ENCODE measurements around the gene KRT16. TPM values are rescaled to one million over a fixed set of nuclear protein-coding genes. Genes with fewer than 3 reads are reported as not detected.

The KRT16 gene
- total RNA-seq, 1 donor, result 4.3 TPM

DNA sequence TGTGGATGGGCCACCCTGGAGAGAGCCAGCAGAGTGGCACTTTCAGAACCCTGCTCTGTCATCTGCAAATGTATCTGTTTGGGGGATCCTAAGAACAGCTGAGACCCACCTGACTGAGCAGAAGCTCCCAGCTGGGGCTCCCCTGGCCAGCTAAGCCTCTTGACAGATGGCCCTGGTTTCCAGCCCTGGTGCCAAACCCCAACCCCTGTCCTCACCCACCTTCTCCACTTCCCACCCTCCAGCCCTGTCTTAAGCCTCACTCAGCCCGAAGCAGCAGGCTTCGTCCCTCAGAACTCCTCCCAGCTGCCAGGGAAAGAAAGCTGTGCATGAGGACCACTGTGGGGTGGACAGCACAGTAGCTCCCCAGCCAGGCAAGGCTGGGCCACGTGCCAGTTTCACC is 37.2 kb downstream of the KRT16 start:
- Histone ChIP-seq H3K79me2 (ENCODE audit: insufficient read depth, low read length) (no peaks in the 10 kb centered on the region), H3K36me3 (ENCODE audit: insufficient read depth, low read length) (no peaks in the 10 kb centered on the region), H4K20me1 (ENCODE audit: insufficient read depth, low read length) (no peaks in the 10 kb centered on the region), H3K4me1 (ENCODE audit: insufficient read depth, low read length) (peaks cover 3% of the 10 kb centered on the region), H3K4me2 (ENCODE audit: insufficient read depth, low read length) (no peak overlapping the region), H3K4me3 (ENCODE audit: insufficient read depth, low read length) (no peak overlapping the region), H3K9me3 (ENCODE audit: low read depth, low read length) (no peaks in the 10 kb centered on the region), H3K27me3 (ENCODE audit: insufficient read depth, low read length) (peaks cover 32% of the 10 kb centered on the region), H2AFZ (ENCODE audit: low read length) (no peak overlapping the region), H3K27ac (ENCODE audit: low read depth, low read length) (no peak overlapping the region)
- no peak for DNase-seq (ENCODE audit: insufficient read length, low spot score, missing footprints)
- TF ChIP-seq, protein P1, sequence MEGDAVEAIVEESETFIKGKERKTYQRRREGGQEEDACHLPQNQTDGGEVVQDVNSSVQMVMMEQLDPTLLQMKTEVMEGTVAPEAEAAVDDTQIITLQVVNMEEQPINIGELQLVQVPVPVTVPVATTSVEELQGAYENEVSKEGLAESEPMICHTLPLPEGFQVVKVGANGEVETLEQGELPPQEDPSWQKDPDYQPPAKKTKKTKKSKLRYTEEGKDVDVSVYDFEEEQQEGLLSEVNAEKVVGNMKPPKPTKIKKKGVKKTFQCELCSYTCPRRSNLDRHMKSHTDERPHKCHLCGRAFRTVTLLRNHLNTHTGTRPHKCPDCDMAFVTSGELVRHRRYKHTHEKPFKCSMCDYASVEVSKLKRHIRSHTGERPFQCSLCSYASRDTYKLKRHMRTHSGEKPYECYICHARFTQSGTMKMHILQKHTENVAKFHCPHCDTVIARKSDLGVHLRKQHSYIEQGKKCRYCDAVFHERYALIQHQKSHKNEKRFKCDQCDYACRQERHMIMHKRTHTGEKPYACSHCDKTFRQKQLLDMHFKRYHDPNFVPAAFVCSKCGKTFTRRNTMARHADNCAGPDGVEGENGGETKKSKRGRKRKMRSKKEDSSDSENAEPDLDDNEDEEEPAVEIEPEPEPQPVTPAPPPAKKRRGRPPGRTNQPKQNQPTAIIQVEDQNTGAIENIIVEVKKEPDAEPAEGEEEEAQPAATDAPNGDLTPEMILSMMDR (IDR thresholded peaks at IDR 0.05; ENCODE audit: extremely low read depth, low read depth, low read length), result no peak

DNA sequence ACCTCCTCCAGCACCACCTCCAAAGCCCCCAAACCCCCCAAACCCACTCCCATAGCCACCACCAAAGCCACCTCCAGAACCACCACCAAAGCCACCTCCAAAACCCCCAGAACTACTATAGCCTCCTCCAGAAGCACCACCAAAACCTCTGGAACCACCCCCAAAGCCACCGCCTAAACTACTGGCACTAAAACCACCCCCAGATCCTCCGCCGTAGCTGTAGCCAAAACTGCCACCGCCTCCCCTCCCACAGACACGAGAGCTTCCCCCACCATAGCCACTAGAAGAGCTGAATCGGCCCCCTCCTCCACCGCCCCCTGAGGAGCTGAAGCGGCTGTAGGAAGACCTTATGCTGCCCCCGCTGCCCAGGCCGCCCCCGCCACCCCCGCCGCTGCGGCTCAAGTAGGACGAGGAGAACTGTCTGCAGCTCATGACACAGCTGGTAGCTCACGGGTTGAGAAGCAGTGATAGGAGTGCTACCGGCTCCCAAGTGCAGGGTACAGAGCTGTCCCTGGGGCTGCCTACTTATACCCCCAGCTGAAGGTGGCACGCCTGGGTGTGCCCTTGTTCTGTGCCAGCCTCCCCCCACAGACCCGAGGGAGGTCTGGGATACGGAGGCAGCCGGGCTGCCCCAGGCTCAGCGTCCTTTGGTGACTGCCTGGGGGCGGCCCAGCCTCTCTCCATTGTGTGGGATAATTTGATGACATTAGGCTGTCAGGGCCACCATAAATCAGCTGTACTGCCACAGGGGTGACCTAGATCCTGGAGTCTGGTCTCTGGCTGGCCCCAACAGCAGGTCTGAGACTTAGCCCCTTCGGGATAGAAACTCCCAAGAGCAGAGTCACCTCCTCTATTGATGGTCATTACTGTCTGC is 40.8 kb downstream of the KRT16 start, which contains the start of gene KRT9:
Gene KRT9, minus strand, starts transcription at position 499 of the 874 bp plus-strand sequence. Its CDS starts 67 bp downstream, at position 432.
- H3K36me3 ChIP-seq (ENCODE audit: insufficient read depth, low read length), result no peaks in the 10 kb centered on the region
- no peak within 1 kb of the TSS for H3K4me3 ChIP-seq (ENCODE audit: insufficient read depth, low read length)
- no peak for DNase-seq (ENCODE audit: insufficient read length, low spot score, missing footprints)
- no peaks in the 10 kb centered on the region for H3K79me2 ChIP-seq (ENCODE audit: insufficient read depth, low read length)
- H2AFZ ChIP-seq (ENCODE audit: low read length), result no peak within 1 kb of the TSS
- H3K4me2 ChIP-seq (ENCODE audit: insufficient read depth, low read length), result no peak within 1 kb of the TSS
- TF ChIP-seq, protein P1 (IDR thresholded peaks at IDR 0.05; ENCODE audit: extremely low read depth, low read depth, low read length), result no peak
- H3K27ac ChIP-seq (ENCODE audit: low read depth, low read length), result no peak within 1 kb of the TSS
- H3K9me3 ChIP-seq (ENCODE audit: low read depth, low read length), result no peaks in the 10 kb centered on the region
- no peaks in the 10 kb centered on the region for H4K20me1 ChIP-seq (ENCODE audit: insufficient read depth, low read length)
- peaks cover 42% of the 10 kb centered on the region for H3K27me3 ChIP-seq (ENCODE audit: insufficient read depth, low read length)
- H3K4me1 ChIP-seq (ENCODE audit: insufficient read depth, low read length), result no peaks in the 10 kb centered on the region

DNA sequence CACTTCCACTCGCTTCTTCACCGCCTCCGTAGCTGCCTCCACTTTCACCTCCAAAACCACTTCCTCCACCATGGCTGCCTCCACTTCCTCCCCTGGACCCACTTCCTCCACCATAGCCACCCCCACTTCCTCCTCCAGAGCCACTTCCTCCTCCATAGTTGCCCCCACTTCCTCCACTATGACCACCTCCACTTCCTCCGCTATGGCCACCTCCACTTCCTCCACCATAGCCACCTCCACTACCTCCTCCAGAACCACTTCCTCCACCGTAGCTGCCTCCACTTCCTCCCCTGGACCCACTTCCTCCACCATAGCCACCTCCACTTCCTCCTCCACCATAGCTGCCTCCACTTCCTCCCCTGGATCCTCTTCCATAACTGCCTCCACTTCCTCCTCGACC is 45.2 kb downstream of the KRT16 start:
- H3K4me1 ChIP-seq (ENCODE audit: insufficient read depth, low read length), result no peaks in the 10 kb centered on the region
- H4K20me1 ChIP-seq (ENCODE audit: insufficient read depth, low read length), result no peaks in the 10 kb centered on the region
- no peak overlapping the region for H3K4me2 ChIP-seq (ENCODE audit: insufficient read depth, low read length)
- H2AFZ ChIP-seq (ENCODE audit: low read length), result no peak overlapping the region
- no peaks in the 10 kb centered on the region for H3K36me3 ChIP-seq (ENCODE audit: insufficient read depth, low read length)
- no peak overlapping the region for H3K27ac ChIP-seq (ENCODE audit: low read depth, low read length)
- H3K9me3 ChIP-seq (ENCODE audit: low read depth, low read length), result no peaks in the 10 kb centered on the region
- H3K4me3 ChIP-seq (ENCODE audit: insufficient read depth, low read length), result no peak overlapping the region
- TF ChIP-seq, protein P1 (IDR thresholded peaks at IDR 0.05; ENCODE audit: extremely low read depth, low read depth, low read length), result no peak
- H3K27me3 ChIP-seq (ENCODE audit: insufficient read depth, low read length), result peaks cover 58% of the 10 kb centered on the region
- no peak for DNase-seq (ENCODE audit: insufficient read length, low spot score, missing footprints)
- no peaks in the 10 kb centered on the region for H3K79me2 ChIP-seq (ENCODE audit: insufficient read depth, low read length)

DNA sequence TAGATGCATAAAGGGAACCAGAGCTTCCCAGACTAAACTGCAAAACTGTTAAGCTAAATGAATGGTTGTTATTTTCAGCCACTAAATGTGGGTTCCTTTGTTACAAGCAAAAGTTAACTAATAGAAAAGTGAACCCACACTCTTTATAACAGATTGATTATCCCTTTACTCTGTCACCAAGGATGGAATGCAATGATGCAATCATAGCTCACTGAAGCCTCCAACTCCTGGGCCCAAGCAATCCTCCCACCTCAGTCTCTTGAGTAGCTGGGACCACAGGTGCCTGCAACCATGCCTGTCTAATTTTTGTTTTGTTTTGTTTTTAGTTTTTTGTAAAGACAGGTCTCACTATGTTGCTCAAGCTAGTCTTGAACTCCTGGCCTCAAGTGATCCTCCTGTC is 47.2 kb downstream of the KRT16 start:
- H3K27ac ChIP-seq (ENCODE audit: low read depth, low read length), result no peak overlapping the region
- no peaks in the 10 kb centered on the region for H3K36me3 ChIP-seq (ENCODE audit: insufficient read depth, low read length)
- H3K27me3 ChIP-seq (ENCODE audit: insufficient read depth, low read length), result peaks cover 52% of the 10 kb centered on the region
- TF ChIP-seq, protein P1 (IDR thresholded peaks at IDR 0.05; ENCODE audit: extremely low read depth, low read depth, low read length), result no peak
- no peaks in the 10 kb centered on the region for H4K20me1 ChIP-seq (ENCODE audit: insufficient read depth, low read length)
- H3K9me3 ChIP-seq (ENCODE audit: low read depth, low read length), result no peaks in the 10 kb centered on the region
- no peak for DNase-seq (ENCODE audit: insufficient read length, low spot score, missing footprints)
- no peak overlapping the region for H3K4me3 ChIP-seq (ENCODE audit: insufficient read depth, low read length)
- no peak overlapping the region for H2AFZ ChIP-seq (ENCODE audit: low read length)
- H3K4me1 ChIP-seq (ENCODE audit: insufficient read depth, low read length), result peaks cover under 1% of the 10 kb centered on the region
- H3K4me2 ChIP-seq (ENCODE audit: insufficient read depth, low read length), result no peak overlapping the region
- H3K79me2 ChIP-seq (ENCODE audit: insufficient read depth, low read length), result no peaks in the 10 kb centered on the region

All from osteoblast (primary cell).